HG02852 (cell line): ENCODE data around the gene INHBB.

ENCODE experiments used
- ATAC-seq: cut with Tn5 transposase; IDR thresholded peaks from one replicate; pipeline ENCODE4 v1.9.1; 2021; ENCODE audit warnings: mild to moderate bottlenecking, moderate library complexity; ENCODE audit not compliant: unreplicated experiment

INHBB gene

DNA sequence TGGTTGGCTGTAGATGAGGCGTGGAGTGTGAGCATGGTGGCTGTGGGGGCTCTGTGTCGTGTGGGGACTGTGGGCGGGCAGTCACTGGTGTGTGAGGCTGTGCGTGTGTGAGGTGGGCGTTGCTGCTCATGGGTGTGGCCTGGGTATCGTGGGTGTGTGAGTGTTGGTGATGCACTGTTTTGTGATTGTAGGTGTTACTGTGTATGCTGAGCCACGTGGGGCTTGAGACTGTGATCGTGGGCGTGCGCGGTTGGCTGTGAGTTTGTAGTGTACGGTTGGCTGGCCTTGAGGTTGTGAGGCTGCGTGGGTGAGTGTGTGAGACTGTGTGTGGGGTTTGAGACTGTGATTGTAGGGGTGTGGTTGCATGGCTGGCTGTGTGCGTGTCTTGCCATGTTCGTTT lies 8.5 kb downstream of the INHBB start:
- ATAC-seq = no peak

DNA sequence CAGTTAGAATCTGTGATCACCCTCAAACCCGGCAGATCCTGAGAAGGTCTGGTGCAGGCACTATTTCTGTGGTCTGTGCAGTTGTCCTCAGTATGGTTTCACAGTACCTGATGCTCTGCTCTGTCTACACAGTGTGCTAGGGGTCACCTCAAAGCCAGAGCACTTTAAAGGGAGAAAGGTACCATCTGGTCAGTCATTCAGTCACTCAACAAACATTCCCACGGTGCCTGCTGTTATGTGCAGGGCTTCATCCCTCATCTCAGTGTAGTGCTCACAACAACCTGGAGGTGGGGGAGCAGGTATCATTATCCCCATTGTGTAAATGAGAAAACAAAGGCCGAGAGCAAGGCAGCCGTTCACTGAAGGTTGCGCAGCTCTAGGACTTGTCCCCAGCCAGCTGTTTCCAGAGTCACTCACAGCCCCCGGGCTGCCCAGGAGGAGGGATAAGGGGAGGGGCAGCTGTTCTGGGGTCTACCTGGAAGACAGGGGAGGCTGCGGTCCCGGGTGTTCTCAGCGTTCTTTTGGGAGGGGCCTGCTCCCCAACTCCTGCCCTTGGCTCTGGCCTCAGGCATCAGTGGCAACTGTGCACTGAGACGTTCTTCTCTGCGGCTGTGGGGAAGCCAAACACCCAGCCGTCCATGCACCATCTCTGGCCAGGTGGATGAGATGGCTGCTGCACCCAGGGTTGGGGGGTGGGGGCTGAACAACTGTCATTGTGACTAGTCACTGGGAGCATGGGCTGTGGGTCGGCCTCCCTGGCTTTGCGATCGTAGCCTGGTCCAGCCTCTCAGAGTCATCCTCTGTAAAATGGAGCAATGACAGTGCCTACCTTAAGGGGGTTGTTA lies 9.2 kb downstream of the INHBB start:
- no peak for ATAC-seq

DNA sequence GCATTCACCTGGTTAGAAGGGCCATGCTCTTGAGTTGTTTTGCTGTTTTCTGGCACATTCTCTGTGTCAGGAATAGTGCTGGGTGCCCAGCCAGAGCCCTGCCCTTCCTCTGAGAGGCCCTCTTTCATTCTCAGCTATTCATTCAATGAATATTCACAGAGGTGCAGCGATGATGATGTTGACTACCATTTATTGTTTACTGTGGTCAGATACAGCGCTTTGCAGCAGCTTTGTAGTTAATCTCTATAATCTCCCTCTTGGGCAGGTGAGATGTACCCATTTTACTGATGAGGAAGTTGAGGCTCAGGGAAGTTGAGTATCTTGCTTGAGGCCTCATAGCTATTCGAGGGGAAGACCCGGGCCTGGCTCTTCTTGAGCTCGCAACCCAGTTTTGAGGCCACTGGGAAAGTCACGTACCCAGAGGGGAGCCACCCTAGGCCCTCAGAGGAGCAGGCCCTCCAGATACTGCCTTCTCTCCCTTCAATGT lies 9.9 kb downstream of the INHBB start:
- no peak for ATAC-seq

DNA sequence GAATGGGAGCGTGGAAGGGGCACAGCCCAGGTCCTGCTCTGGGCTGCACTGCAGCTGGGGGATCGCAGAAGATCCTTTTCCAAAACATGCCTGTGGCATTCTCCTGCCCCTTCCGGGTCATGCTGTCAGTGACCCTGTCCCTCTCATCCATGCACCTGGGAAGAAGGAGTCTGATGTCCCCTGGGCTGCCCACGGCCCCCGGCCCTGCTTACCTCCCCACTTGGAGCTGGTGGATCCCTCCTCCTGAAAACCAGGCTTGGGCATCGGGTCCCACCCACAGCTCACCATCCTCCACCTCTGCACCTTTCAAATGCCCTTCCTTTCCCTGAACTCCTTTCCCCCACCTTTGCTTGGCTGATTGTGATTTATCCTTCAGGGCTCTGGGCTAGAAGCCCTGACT lies 11.8 kb downstream of the INHBB start:
- ATAC-seq = no peak

DNA sequence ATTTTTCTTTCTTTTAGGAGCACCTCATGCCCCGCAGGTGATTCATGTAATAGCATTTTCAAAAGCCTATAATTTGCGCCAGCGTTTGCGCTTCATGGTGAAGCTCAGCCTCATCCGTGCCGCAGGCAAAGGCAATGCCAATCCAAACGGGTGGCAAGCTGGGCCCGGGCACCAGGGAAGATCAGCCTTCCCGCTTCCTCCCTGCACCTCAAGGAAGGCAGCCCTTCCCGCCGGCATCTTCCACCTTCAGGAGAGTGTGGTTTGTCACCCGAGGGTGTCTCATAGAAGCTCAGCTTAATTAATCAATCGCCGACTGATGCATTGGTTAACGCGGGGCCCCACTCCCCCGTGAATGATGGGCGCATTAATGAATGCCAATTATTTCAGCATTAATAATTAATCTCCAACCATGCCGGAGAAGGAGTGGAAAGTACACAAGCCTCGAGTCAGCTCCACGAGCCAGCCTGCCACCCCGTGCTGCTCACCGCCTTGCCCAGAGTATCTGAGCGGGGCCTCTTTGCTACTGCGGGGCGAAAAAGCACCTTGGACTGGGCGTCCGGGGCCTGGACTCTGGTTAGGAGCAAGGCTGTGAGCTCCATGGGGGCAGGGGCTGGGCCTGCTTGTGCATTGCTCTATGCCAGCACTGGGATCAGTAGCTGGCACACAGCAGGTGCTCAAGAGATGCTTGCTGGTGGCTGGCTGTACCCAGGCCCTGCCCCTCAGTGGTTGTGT lies 13.0 kb downstream of the INHBB start:
- no peak for ATAC-seq

DNA sequence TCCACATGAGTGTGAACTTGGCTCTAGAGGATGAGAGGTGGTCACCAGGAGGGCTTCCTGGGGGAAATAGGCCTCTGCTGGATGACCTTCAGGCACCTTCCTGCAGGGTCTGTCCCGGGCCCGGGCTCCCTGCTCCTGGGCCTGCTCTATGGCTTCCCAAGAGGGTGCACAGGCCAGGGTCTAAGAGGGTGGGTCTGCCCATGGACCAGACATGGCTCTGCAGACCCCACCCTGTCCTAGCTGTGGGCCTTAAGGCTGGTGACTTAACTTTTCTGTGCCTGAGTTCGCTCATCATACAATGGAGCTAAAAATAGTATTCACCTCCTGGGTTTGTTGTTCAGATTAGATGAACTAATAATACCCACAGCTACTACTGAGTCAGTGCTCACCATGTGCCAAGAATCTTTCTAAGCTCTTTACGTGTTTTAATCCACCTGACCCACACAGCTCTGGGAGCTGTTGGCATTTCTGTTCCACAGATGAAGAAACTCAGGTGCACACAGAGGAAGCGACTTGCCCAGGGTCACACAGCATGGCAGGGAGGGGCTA lies 14.4 kb downstream of the INHBB start:
- no peak for ATAC-seq

DNA sequence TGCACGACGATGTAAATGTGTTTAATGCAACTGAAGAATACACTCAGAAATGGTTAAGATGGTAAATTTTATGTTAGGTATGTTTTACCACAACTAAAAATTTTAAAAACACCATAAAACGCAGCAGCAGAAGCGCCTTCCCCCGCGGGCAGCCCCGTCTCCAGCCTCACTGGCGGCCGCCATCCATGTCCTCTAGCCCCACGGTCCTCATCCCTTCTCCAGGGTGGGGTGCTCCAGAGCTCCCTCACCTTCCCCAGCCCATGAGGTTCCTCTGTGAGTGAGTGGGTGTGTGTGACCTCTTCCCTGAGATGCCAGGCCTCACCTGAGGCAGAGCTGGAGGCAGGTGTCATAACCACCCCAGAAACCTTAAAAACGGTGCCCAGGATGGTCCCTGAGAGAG lies 17.0 kb downstream of the INHBB start:
- no peak for ATAC-seq

DNA sequence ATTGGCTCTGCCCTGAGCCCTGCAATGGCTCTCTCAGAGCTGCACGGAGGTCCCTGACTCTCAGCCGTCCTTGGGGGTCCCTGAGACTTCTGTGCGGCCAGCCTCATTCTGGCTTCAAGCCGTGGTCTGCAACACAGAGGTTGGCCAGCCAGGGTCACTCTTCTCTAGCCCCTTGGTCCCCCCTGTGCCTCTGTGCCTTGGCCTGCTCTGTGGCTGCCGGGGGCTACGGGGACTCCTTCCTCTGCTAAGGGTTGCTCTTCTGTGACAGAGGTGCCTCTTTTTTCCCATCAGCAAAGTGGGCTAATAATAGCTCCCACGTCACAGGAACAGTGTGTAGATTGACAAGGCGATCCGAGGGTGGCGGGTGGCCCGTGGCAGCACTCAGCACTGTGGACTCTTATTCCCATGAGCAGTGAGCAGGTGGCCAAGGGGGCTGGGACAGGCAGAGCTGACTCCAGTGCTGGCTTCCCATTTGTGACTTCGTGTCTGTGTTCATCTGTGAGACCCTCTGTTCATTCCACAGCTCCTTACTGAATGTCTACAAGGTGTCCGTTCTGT lies 19.4 kb downstream of the INHBB start:
- no peak for ATAC-seq

DNA sequence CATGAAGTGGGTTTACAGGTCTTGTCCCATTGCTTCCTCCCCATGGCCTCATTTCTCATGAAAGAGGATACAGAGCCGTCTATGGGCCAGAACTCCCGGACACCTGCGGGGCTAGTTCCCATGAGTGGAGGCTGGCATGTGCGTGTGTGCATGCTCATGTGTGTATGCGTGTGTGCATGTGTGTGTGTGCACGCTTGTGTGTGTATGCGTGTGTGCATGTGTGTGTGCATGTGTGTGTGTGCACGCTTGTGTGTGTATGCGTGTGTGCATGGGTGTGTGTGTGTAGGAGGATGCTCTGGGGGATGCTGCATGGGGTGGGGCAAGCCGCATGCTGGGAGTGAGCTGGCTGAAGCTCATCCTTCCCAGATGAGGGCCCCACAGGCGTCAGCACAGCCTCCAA lies 20.8 kb downstream of the INHBB start:
- ATAC-seq = no peak

DNA sequence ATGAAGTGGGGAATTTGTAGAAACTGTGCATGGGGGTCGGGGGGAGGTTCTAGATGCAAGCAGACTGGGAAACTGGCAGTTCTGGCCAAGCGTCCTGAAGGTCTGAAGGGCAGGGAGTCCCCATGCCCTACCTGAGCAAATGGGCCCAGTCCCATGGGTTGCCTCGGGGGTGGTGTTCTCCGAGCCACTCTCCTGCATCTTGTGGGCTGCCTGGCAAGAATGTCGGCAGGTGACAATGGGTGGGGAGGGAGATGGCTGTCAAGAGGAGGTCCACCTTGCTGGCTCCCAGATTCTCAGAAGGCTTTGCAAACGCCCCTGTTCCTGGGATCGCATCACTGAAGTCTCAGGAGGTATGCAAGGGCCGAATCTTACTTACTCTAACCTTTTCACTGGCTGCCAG lies 21.3 kb downstream of the INHBB start:
- no peak for ATAC-seq

DNA sequence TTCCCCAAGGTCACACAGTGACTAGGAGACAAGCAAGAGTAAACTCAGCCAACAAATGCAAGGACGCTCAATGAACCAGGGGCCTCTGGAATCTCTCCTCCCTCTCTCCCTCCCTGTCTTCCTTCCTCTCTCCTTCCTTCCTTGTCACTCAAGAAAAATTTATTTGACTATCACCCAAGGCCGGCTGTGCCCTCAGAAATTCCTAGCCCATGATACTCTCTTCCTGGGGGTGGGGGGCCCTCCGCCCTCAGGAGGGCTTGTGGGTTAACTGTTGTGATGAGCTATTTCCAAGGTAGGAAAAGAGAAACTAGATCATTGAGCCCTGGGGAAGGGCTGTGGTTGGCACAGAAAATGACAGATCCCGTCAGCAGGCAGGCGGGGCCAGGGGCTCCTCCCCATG lies 21.7 kb downstream of the INHBB start:
- ATAC-seq = no peak

DNA sequence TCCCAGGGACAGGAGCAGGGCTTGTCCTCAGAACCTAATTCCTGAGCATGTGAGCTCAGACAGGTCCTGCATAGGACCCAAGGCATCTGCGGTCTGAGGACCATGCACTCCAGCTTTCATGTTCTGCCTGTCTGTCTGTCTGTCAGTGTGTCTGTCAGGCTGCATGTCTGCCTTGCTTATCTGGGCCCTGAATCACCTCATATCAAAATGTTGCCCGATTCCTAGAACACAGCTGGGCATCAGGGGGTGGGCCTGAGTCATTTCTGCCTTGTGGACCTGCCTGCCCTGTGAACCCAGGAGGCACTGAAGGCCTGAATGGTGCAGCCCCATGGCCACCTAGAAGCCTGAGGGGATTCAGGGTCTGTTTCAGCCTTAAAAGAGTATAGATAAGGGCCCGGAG lies 22.1 kb downstream of the INHBB start:
- no peak for ATAC-seq

DNA sequence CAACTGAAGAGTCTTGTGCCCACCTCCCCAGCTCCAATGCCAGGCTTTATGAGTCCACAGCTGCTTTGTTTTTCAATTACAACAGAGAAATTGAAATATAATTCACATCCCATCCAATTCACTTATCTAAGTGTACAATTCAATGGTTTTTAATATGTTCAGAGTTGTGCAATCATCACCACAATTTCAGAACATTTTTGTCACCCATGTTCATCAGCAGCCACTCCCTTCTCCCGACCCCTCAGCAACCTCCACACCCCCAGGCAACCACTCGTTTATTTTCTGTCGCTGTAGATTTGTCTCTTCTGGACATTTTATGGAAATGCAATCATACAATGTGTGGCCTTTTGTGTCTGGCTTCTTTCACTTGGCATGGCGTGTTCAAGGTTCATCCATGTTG lies 23.3 kb downstream of the INHBB start:
- ATAC-seq = no peak

DNA sequence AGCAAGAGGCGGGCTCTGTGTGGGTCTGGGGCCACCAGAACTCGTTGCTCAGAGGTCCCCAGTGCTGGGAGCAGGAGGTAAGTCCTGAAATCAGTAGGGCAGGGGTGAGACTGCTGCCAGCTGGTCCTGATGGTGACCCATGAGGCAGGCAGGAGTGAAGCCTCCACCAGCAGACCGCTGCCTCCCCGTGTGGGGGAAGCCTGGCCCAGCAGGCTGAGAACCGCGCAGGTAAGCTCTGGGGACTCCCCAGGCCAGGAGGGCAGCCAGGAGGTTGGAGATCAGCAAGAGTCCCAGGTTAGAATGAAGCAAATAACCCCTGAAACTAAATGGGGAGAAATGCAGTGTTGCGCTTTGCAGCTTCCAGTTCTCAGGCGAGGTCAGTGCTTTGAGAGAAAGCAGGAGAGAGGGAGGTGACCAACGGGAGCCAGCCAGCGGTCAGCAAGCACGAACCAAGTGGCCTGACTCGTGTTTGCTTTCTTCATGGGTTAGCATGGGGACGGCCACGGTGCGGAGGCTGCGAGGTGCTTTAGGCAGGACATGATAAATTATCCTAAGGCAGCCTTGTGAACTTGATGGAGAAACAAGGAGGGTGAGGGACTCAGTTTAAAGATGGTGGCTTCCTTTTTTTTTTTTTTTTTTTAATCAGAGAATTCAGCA lies 26.2 kb downstream of the INHBB start:
- ATAC-seq = no peak

DNA sequence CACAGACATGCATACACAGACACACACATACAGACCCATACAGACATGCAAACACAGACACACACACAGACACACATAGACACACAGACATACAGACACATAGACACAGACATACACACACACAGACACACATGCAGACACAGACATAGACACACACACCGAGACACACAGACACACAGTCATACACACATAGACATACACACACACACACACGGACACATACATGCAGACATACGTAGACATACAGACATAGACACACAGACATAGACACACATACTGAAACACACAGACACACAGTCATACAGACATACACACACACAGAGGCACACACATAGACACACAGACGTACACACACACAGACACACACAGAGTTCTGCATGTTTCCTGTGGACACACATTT lies 26.9 kb downstream of the INHBB start:
- ATAC-seq = no peak

DNA sequence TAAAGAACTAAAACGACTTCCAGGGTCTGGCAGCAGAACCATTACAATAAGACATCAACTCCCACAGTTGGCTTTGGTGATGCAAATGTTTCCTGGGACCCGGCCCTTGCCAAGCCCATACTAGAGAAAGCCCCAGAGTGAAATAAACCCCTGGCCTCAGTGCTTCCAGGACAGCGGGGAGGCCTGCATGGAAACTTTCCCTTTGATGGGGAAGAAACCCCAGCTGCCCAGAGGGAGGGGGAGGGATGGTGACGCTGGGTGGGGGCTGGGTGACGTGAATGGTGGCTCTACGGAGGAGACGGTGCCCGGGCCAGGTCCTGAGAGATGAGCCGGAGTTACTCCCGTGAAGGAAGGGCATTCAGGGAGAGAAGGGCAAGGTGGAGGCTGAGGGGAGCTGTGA lies 27.5 kb downstream of the INHBB start:
- ATAC-seq = no peak

DNA sequence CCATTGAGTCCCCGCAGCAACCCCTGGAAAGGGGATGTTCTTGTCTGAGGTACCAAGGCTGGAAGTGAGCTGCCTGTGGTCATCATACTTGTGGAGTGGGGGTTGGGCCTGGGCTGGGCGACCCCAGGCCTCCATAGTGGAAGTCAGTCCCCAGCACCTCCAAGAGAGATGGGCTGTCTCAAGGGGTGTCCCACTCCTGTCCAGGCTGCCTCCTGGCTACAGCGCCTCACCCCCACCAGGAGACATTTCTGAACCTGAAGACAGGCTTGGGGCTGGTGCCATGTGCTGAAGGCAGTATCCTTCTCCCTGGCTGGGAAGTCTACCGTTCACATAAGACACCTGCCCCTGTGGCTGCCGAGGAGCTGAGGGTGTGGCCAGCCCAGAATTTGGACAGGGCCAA lies 28.9 kb downstream of the INHBB start:
- no peak for ATAC-seq

DNA sequence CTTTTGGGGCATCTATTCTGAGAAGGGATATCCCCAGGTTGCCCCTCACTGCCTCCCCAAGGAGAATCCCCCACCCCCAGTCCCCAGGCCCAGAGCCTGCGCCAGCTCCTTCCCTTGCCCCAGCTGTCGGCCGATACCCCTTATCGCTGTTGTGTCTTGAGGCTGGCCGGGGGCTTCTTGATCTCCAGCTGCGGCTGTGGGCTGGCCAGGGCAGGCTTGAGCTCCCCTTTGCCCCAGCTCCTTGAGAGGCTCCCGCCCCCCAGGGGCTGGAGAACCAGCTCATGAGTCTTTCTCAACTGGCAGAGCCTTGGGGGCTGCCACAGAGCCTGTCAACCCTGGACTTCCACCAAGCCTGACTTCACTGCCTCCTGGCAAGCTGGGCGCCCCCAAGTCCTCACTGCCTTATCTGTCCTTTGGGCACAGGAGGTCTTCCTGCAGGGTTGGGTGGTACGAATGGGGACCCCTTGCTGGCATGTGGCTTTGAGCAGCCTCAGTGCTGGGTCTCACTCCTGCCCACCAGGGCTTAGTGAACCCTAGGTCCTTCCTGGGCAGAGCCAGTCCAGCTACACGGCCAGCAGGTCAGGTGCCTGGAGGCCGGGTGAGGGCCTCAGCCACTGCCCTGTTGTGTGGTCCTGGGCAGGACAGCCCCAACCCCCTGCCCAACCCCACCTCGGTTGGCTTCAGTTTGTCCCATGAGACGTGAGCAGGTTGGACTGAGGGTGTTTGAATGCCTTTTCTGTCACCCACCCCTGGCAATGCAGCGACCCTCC lies 29.5 kb downstream of the INHBB start:
- ATAC-seq = no peak

DNA sequence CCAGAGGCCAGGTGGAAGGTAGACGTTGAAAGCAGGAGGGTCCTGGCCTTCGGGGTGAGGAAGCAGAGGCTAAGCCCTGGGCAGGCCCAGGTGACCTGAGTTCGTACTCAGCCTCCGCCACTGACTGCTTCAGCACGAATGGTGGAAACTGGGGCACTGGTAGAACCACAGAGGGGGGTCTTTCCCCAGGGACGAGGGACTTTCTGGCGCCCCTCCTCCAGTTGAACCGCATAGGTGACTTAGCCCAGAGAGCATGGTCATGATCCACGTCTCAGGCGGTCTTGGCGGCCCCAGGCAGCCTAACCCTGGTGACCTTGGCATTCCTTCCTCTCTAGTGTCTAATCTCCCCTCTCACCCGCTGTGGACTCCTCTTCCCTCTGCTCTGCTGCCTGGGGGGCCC lies 30.2 kb downstream of the INHBB start:
- no peak for ATAC-seq
